Measurements from ENCODE around the gene XKR7.

The XKR7 gene

DNA sequence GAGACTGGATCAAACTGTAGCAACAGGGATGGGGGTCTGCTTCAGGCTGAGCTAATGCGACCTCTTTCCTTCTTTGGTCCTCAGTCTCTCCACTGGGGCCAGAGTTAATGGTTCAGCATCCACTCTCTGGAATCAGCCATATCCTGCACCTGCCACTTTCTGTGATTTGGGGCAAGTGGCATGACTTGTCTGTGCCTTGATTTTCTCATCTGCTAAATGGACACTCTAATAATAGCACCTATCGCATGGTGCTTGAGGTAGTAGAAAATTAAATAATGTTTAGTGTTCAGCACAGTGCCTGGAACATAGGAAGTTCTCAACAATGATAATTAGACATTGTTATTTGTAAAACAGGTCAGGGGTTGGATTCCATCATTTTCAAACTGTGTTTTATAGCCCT, 6.3 kb downstream of the XKR7 start:
- no peaks in the 10 kb centered on the region for H3K9me3 ChIP-seq
- H3K4me3 ChIP-seq: no peak overlapping the region
- DNase-seq: no peak
- H3K36me3 ChIP-seq: no peaks in the 10 kb centered on the region
- no peaks in the 10 kb centered on the region for H3K4me1 ChIP-seq
- intact Hi-C loops (cut with DNase I; ENCODE audit: low total_unique reads): no loop called here
- TF ChIP-seq, protein P1, sequence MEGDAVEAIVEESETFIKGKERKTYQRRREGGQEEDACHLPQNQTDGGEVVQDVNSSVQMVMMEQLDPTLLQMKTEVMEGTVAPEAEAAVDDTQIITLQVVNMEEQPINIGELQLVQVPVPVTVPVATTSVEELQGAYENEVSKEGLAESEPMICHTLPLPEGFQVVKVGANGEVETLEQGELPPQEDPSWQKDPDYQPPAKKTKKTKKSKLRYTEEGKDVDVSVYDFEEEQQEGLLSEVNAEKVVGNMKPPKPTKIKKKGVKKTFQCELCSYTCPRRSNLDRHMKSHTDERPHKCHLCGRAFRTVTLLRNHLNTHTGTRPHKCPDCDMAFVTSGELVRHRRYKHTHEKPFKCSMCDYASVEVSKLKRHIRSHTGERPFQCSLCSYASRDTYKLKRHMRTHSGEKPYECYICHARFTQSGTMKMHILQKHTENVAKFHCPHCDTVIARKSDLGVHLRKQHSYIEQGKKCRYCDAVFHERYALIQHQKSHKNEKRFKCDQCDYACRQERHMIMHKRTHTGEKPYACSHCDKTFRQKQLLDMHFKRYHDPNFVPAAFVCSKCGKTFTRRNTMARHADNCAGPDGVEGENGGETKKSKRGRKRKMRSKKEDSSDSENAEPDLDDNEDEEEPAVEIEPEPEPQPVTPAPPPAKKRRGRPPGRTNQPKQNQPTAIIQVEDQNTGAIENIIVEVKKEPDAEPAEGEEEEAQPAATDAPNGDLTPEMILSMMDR (IDR thresholded peaks at IDR 0.05): no peak
- peaks cover 0 to 49% of the 10 kb centered on the region in 2 donors for H3K27me3 ChIP-seq
- H3K27ac ChIP-seq: no peak overlapping the region

DNA sequence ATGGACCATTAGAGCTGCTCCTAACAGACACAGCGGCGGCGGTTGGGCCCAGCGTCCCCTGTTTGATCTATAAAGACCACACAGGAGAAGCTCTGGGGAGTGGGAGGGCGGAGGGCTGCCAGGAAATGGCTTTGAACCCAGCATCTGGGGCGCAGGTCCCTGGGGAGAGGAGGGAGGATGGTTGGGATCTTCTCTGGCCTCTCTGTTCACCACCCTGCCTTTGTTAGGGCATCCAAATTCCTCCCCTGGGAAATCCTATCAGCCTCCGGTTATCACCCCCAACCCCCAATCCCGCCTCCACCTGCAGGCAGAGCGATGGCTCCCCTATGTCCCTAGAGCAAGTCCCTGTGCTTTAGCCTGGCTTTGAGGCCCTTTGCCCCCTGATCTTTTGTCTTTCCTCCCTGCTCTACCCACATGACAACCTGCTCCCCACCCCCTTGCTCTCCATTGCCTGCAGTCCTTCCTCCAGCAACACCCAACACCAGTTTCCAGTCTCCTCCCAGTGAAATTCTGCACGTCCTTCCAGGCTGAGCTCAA, 7.1 kb downstream of the XKR7 start:
- no peak for DNase-seq
- intact Hi-C loops (cut with DNase I; ENCODE audit: low total_unique reads): no loop called here

DNA sequence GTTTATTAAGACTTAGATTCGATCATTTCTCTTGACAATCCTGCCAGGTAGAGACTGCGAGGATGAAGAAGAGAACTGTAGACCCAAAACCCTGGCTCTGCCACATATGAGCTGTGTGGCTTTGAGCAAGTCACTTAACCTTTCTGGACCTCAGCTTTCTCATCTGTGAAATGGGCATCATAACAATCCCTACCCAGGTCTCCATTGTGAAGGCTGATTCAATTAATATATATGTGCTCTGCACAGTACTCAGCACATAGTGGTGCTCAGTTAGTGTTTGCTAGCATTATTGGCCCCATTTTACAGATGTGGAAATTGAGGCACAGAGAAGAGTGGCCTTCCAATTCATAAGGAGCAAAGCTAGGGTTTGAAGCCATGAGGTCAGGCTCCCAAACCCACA, 7.9 kb downstream of the XKR7 start:
- H3K4me3 ChIP-seq: no peak overlapping the region
- no peaks in the 10 kb centered on the region for H3K9me3 ChIP-seq
- intact Hi-C loops (cut with DNase I; ENCODE audit: low total_unique reads): no loop called here
- TF ChIP-seq, protein P1 (IDR thresholded peaks at IDR 0.05): no peak
- no peaks in the 10 kb centered on the region for H3K4me1 ChIP-seq
- DNase-seq: no peak
- peaks cover 0 to 52% of the 10 kb centered on the region in 2 donors for H3K27me3 ChIP-seq
- no peaks in the 10 kb centered on the region for H3K36me3 ChIP-seq
- H3K27ac ChIP-seq: no peak overlapping the region

More for the DNA sequence above, 7.1 kb downstream of the XKR7 start:
- H3K27ac ChIP-seq: no peak overlapping the region
- H3K4me1 ChIP-seq: no peaks in the 10 kb centered on the region
- TF ChIP-seq, protein P1 (IDR thresholded peaks at IDR 0.05): no peak
- H3K27me3 ChIP-seq: peaks cover 0 to 48% of the 10 kb centered on the region in 2 donors
- no peaks in the 10 kb centered on the region for H3K36me3 ChIP-seq
- no peaks in the 10 kb centered on the region for H3K9me3 ChIP-seq
- H3K4me3 ChIP-seq: no peak overlapping the region

DNA sequence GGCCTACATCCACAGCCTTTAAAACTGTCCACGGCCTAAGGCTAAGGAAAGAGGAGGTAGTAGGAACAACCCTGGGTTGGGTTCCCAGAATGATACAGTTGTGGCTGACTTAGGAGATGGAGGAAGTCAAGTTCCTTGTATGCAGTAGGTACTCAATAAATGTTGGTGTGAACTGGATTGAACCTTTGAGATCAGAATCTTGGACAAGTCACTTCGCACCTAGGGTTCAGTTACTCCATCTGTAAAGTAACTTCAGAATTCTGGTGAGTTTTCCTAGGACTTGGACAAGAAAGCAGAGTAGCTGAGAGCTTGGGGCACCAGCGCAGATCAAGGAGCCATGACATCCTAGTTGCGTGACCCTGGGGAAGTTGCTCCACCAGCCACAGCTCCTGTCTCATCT, 9.1 kb downstream of the XKR7 start:
- TF ChIP-seq, protein P1 (IDR thresholded peaks at IDR 0.05): no peak
- no peak for DNase-seq
- H3K36me3 ChIP-seq: no peaks in the 10 kb centered on the region
- H3K4me1 ChIP-seq: no peaks in the 10 kb centered on the region
- no peaks in the 10 kb centered on the region for H3K9me3 ChIP-seq
- H3K27ac ChIP-seq: no peak overlapping the region
- H3K27me3 ChIP-seq: peaks cover 0 to 58% of the 10 kb centered on the region in 2 donors
- no peak overlapping the region for H3K4me3 ChIP-seq
- intact Hi-C loops (cut with DNase I; ENCODE audit: low total_unique reads): no loop called here

DNA sequence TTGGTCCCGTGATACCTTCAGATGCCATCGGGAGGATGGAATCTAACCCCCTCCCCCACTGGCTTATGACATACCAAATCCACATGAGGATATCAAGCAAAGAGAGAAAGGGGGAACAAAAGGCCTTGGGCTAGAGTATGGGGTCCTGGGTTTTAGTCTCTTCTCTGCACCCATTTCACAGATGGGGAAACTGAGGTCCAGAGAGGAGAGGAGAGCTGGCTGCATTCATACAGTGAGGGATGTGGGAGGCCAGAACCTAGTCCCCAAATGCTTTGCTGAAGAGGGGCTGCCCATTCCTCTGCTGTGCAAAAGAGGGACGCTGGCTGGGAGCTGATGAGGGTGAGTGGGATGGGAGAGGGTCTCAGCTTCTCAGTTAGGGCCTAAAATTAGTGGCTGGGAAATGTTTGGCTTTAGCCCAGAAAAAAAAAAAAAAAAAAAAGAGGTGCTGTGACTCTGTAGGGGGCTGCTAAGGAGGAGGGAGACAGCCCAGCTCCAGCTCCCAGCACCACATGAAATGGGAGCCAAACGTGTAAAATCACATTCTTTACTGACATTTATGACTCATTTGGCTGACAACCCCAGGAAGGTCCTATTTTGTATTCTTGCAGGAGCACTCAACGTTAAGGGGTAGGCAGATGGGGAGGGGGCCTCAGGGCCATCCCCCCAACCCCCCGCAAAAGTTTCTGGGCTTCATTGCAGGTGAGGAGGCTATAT, 11.9 kb downstream of the XKR7 start:
- peaks cover 0 to 46% of the 10 kb centered on the region in 2 donors for H3K27me3 ChIP-seq
- no peaks in the 10 kb centered on the region for H3K9me3 ChIP-seq
- H3K4me1 ChIP-seq: no peaks in the 10 kb centered on the region
- H3K36me3 ChIP-seq: no peaks in the 10 kb centered on the region
- H3K27ac ChIP-seq: no peak overlapping the region
- H3K4me3 ChIP-seq: no peak overlapping the region
- TF ChIP-seq, protein P1 (IDR thresholded peaks at IDR 0.05): no peak
- intact Hi-C loops (cut with DNase I; ENCODE audit: low total_unique reads): no loop called here
- no peak for DNase-seq

Data from tibial artery (tissue), 4 donors.